GM19397 (cell line): Measurements from ENCODE around the gene LIMK2.
"Not testable (repeated sequence)": the region's sequence is repeated elsewhere in the genome, so short reads cannot be mapped to it uniquely, and the experiment has no call there.

Experiments used
- ATAC-seq: cut with Tn5 transposase; IDR thresholded peaks from one replicate; pipeline ENCODE4 v1.9.1; 2021; ENCODE audit warnings: mild to moderate bottlenecking, moderate library complexity; ENCODE audit not compliant: unreplicated experiment

LIMK2 gene

DNA sequence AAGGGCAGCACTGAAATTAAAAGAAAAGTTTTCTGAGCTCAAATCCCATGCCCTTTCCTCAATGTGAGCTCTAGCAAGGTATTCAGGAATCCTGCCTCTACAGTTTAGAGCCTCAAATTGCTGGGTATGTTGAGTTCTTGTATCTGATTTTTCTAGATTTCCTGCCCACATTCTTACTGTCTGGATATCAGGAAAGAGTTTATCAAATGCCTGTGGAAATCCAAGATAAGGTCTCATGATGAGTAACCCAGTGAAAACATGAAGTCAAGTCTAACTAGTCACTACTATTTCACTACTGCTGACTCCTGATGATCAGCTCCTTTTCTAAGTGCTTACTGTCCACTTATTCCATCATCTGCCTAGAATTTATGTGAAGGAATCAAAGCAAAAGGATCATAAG is 29.8 kb downstream of the LIMK2 start:
- no peak for ATAC-seq

DNA sequence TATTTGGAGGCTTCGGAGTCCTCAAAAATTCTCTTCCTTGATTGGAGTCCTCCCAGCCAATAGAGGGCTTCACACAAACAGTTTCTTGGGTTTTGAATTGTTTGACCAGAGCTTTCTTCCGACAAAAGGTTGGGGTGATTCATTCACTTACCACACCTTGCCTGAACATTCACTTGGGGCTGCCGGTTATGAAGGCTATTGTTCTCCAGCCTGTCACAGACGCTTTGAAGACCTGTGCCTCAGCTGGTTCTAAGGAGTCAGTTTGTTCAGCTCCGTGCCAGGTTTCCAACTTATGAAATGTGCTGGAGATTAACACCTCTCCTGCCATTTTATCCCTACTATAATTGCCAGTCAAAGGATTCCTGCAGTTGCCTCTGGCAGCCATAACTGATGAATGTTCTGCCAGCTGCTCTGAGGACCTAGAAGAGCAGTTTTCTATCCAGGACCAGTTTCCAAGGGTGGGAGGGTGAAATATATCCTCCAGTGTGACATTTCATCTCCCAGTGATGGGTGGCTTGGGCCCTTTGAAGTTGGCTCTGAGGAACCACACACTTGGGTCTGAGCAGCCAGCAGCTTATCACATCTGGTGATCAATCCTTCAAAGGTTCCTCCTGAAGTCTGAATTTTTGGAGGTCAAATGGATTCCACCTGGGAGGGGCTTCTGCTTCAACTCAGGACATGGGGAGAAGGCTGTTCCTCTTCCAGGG is 31.4 kb downstream of the LIMK2 start:
- no peak for ATAC-seq

DNA sequence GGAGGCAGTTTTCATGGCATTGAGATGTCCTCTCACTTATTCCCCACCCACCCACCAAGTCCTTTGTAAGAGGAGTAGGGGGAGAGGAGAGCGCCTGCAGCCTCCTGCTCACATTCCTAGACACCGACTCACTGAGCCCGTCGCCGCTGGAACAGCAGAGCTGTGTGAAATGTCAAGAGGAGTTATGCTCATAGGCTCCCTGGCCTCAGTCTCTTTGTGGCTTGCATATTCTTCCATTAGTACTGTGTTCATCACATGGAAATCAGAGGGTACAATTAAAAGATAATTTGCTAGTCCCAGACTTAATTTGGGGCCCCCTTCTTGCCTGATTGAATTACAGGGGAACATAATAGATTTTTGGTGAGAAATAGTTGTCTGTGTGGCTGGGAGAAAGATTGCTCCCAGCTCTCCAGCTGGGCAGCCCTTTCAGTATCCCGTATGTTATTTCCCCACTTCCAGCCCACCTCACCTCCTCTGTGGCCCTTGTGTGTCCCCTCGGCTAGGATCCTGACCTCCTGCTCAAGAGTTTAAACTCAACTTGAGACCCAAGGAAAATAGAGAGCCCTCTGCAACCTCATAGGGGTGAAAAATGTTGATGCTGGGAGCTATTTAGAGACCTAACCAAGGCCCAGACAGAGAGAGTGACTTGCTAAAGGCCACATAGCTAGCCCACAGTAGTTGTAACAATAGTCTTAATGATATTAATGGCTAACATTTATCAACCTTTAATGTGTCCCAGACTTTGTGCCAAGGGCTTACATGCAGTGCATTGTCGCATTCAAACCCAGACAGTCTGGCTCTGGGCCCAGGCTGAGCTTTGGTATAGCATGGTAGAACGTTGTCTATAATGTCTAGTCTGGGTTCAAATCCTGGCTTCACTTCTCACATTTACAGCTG is 32.2 kb downstream of the LIMK2 start:
- ATAC-seq, result no peak

DNA sequence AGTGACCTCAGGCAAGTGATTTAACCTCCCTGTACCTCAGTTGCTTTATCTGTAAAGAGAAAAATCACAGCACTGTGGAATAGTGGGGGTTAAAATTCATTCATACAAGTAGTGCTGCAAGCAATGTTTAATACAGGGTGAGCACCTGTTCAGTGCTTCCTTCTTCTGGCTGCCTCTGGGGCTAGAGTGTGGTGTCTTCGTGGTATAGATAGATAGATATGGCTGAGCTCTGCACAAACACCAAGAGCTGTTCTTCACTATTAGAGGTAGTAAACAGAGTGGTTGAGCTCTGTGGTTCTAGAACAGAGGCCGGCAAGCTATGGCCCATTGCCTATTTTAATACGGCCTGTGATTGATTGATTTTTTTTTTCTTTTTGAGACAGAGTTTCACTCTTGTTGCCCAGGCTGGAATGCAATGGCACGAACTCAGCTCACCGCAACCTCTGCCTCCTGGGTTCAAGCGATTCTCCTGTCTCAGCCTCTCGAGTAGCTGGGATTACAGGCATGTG is 32.9 kb downstream of the LIMK2 start:
- ATAC-seq, result no peak

DNA sequence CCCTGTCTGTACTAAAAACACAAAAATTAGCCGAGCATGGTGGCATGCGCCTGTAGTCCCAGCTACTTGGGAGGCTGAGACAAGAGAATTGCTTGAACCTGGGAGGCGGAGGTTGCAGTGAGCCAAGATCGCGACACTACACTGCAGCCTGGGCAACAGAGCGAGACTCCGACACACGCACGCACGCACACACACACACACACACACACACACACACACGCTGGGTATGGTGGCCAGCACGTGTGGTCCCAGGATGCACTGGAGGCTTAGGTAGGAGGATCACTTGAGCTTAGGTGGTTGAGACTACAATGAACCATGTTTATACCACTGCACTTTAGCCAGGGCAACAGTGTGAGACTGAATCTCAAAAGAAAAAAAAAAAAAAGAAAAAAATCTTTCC is 33.9 kb downstream of the LIMK2 start:
- not testable (repeated sequence) for ATAC-seq

DNA sequence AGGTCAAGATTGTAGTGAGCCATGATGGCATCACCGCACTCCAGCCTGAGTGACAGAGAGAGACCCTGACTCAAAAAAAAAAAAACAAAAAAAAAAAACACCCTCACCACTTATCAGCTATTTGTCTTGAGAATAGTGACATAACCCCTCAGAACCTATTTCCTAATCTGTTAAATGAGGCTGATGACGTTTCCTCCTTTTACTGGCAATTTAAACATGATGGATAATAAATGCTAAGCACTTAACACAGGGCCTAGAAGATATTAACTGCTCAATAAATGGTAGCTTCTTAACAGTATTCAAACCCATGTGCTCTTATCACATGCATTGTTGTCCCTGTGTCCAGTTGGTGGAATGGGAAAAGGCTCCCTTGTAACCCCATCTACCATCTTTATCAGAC is 34.6 kb downstream of the LIMK2 start:
- ATAC-seq, result no peak

DNA sequence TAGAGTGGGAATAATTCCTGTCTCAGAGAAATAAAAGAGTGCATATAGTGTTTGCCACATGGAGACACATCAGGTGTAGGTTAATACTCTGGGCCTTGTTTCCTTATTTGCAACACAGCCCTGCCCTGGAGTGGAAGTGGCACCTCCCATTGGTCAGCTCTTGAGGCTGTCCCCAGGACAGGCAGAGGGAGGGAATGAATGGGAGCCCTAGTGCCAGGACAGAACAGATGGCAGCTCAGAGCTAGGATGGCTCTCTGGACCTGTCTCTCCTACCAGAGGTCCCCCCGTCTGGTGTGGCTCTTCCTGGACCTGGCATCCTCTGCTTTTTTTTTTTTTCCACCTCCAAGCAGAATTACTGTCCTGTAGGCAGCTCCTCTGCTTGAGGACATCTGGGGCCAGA is 35.6 kb downstream of the LIMK2 start:
- no peak for ATAC-seq

DNA sequence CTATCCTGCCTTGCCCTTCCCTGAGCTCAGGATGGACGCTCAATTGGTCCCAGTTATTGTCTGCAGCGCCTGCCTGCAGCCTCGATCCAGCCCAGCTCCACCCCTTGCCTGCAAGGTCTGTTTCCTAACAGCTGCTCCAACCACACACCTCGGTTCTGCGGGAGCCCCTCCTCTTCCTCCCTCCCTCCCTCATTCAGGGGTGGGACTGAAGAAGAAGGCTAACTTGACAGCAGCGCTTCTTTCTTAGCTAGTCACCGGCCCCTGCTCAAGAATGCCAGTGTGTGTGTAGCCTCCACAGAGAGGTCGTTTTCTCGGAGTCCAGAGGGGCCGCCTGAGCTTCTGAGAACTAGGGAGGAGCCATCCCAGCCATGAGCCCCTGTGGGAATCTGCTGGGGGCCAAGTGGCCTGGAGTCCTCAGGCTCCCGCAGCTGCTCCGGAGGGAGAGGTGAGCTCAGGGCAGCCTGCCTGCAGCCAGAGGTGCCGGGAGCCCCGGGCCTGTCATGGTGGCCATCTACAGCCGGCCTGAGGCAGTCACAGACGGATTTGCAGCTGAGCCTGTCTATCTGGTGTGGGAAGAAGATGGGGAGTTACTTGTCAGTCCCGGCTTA is 36.1 kb downstream of the LIMK2 start:
- no peak for ATAC-seq

DNA sequence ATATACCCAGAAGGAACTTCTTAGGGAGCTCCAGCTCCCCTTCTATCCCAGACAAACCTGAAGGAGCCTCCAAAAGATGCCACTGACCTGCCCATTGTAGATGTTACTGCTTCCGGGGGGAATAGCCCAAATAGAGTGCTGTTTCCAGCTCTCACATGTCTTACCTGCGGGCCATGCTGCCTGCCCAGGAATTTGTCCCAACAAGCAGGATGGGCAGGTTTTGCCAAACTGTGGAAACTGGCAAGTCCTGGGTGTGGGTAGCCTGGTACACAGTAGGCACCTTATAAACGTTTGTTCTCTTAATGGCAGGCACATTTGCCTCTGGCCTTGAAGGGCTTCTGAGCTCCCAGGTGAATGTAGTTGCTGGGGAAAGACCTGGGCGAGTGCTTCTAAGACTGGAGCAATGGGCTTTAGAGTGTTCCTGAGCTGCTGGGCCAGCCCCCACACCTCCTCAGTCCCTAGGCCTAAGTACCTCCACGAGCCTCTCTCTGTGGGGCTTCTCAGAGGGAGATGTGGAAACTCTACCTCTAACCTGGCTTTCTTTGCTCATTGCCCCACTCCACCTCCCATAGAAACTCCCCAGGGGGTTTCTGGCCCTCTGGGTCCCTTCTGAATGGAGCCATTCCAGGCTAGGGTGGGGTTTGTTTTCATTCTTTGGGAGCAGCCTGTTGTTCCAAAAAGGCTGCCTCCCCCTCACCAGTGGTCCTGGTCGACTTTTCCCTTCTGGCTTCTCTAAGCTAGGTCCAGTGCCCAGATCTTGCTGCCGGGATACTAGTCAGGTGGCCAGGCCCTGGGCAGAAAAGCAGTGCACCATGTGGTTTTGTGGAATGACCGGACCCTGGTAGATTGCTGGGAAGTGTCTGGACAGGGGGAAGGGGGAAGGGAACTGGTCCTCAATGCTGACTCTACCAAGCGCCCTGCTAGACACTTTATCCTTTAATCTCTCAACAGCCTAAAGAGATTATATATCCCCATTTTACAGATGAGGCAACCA is 37.2 kb downstream of the LIMK2 start:
- ATAC-seq, result no peak

DNA sequence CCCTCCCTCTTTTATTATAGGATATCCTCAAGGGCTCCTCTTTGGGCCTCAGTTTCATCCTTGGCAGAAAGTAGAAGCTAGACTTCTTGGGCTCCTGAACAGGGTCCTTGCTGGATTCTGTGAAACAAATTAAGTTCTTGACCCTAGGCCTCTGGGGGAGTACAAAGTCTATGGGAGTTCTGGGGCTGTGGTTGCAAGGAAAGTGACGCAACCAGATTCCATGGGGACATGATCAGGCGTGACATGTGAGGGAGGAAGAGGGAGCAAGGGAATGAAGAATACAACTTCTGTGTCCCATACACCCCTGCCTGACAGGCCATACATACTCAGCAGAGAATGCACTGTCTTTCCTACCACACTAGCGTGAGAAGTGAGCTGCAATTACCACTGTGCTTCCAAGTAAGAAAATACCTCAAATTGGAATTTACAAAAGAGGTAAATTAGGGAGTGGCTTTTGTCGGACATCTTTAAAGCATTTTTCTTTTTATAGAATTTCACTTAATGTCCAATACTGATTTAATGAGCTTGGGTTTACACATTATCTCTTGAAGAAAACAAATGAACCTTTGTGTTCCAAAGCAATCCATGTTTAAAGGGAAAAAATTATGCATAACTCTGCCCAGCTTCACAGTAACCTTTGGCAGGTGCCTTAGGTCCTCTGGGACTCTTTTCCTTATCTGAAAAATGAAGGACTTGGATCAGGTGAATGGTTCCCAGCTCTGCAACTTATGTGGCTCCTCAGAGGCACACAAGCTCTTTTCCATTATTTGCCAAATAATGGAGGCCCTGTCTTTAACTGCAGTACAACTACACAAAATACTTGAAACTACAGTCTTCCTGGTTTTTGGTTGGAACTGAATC is 38.9 kb downstream of the LIMK2 start:
- no peak for ATAC-seq

DNA sequence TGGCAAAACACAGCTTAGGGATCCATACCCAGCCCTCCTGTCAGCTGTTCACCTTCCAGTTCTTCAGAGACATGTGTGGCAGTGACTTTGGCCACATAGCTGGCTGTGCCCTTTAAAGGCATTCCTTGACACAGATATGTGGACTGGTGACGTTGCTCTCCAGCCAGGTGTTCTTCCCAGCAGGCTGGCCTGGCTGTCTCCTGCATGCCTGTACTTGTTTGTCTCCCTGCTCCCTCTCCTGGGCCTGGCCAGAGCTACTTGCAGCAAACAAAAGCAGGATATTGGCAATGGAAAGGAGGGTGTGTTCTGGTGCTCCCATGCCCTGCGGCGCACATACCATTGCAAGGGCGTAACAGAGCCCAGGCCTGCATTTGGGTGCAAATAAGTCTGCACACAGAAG is 41.9 kb downstream of the LIMK2 start:
- ATAC-seq, result no peak

DNA sequence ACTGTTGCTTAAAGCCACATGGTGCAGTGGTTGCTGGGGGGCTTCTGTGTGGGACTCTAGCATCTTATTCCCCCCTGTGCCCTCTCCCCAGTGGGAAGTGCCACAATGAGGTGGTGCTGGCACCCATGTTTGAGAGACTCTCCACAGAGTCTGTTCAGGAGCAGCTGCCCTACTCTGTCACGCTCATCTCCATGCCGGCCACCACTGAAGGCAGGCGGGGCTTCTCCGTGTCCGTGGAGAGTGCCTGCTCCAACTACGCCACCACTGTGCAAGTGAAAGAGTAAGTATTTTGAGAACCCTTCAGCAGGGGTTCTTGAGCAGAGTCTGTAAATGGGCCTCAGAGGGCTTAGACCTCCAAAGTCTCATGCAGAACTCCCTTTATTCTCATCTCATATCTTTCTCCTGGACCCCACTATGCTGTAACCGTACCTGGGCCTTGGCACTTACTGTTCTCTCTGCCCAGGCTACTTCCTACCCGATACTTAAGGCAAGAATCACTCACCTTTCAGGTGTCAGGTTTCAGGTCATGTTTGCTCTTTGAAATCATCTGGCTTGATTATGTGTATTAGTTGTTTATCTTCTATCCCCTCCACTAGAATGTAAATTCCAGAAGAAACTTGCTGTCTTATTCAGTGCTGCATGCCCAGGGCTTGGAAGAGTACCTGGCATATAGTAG is 47.8 kb downstream of the LIMK2 start:
- ATAC-seq, result no peak

DNA sequence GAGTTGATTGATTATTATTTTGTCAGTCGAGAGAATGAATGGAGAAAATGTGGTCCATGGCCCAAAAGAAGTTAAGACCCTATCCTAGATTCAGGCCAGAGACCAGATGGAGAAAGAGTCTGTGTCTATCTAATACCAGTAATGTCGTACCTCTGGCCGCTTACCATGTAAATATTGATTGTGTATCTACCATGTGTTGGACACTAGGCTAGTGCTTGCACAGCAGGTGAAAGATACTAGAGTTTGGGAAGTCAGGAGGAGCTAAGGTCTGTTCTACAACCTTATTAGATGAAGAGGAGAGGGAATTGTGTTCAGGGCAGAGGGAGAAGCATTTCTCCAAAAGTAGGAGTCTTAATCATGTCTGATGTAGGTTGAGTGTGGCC is 48.4 kb downstream of the LIMK2 start:
- no peak for ATAC-seq

DNA sequence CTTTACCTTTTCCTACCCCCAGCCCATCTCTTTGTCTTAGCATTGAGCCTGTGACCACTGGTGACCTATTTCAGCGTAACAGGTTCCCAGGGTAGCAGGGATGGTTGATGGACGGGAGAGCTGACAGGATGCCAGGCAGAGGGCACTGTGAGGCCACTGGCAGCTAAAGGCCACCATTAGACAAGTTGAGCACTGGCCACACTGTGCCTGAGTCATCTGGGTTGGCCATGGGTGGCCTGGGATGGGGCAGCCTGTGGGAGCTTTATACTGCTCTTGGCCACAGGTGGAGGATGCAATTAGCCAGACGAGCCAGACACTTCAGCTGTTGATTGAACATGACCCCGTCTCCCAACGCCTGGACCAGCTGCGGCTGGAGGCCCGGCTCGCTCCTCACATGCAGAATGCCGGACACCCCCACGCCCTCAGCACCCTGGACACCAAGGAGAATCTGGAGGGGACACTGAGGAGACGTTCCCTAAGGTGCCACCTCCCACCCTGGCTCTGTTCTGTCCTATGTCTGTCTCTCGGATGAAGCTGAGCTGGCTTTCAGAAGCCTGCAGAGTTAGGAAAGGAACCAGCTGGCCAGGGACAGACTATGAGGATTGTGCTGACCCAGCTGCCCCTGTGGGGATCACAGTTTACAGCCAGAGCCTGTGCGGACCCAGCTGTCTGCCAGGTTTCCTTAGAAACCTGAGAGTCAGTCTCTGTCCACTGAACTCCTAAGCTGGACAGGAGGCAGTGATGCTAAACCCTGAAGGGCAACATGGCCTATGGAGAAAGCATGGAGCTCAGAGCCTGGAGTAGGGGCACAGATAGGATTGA is 50.4 kb downstream of the LIMK2 start:
- no peak for ATAC-seq

DNA sequence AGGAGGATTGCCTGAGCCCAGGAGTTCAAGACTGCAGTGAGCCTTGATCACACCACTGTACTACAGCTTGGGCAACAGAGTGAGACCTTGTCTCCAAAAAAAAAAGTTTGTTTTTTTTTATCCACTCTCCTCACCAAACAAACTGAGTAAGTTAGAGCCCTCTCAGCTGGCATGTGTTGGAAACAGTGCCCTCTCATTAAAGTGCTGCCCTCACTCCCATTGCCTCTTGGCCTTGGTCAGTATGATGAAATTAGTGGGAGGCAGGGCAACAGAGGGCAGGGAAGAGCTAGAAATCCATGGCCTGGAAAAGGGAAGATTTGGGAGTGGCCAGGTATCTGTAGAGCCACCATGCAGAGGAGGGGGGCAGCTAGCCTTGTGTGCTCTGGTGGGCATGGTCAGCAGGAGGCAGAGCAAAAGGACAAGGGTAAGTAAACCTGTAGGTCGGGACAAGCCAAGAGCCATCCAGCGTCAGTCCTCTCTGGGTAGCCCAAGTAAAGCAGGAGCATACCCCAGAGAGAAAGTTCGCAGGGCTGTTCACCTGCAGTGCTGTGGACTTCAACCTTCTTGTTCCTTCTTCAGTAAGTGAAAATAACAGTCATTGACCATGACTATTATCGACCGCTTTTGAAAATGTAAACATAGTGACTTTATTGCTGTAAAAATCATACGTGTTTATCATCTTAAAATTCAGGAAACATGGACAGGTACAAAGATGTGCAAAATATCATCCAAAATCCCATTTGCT is 52.0 kb downstream of the LIMK2 start:
- ATAC-seq, result no peak

DNA sequence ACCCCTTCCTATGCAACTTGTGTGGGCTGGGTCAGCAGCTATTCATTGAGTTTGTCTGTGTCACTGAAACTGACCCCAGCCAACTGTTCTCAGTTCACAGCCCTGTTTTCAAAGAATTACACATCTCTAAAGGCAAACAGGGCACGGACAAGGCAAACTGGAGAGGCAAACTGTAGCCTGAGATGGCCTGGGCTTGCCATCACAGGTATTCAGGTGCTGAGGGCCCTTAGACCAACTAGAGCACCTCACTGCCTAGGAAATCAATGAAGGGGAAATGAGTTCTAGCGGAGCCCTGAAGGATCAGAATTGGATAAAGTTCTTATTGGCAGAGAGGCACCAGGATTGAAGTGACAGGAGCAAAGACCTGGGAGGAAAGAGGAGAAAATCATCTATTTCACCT is 56.2 kb downstream of the LIMK2 start:
- no peak for ATAC-seq

DNA sequence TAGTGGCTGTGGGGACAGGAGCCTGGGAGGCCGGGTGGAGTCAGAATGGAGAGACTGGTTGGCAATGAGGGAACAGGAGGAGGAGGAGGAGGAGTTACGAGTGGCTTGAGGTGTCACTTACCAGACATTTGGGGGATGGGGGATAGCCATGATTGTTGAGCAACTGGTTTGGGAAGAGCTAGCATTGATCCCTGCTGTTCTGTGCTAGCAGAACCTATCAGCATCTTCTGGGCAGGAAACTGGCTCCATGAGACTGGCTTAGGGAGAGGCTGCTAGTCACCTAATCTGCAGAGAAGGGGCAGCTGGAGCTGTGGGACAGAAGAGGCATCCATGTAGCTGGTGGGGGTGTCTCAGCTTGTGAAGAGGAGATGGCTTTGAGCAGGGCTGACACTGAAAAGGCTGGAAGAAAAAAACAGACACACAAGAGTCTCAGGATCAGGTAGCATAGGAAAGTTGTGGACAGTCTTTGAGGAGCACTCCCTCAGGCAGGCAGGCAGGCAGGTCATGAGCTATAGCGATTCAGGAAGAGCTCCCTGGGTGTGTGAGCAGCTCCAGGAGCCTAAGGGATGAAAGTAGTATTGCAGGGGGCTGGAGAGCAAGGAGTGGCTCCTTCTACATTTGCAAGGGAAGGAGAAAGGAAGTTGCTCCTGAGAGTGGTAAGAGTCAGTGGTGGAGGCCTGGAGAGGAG is 57.9 kb downstream of the LIMK2 start:
- no peak for ATAC-seq
